Femur (tissue), 1 donor: ENCODE measurements around the gene NUP205.
A peak's percentile ranks its signal among the peaks of the same experiment; 100 is the strongest.
"Not testable (repeated sequence)": the region's sequence is repeated elsewhere in the genome, so short reads cannot be mapped to it uniquely, and the experiment has no call there.

ENCODE experiments used
- DNase-seq: peaks from one replicate; pipeline ENCODE4 v3.0.0-alpha.2; 2017

NUP205 gene

DNA sequence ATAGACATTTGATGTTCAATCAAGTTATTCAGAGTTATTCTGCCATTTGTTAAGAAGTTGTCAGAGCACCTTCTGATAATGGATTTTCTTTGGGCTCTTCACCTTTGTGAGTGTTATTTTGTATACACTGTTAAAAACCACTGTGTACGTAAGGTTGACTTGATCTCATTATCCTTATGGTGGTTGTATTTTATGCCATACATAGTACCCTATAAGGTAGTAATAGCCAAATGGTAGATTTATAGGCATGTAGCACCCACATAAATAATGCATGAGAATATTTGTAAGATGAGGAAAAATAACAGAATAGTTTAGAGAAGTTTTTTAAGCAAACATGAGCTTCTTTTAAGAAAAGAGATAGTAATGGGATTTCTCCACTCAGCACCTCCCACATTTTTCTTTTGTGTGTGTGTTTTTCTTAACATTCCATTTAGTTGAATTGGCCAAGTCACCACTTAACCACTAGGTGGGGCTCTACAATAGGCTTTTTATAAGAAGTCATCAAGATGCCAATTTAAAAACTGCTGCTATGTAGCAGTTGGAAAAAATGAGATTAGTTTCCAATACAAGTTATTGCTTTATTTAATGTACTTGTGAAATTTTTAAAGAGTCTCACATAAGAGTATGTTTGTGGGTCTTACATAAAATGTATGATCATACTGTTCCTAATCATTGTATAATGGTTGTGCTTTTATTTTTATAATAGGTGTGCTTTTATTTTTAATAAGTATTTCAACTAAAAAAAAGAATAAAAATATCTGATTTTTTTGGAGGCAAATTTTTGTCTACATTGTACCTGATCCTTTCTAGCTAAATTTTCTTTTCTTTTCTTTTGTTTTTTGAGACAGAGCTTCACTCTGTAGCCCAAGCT, 63.5 kb downstream of the NUP205 start:
- peak; percentile 21 for DNase-seq

DNA sequence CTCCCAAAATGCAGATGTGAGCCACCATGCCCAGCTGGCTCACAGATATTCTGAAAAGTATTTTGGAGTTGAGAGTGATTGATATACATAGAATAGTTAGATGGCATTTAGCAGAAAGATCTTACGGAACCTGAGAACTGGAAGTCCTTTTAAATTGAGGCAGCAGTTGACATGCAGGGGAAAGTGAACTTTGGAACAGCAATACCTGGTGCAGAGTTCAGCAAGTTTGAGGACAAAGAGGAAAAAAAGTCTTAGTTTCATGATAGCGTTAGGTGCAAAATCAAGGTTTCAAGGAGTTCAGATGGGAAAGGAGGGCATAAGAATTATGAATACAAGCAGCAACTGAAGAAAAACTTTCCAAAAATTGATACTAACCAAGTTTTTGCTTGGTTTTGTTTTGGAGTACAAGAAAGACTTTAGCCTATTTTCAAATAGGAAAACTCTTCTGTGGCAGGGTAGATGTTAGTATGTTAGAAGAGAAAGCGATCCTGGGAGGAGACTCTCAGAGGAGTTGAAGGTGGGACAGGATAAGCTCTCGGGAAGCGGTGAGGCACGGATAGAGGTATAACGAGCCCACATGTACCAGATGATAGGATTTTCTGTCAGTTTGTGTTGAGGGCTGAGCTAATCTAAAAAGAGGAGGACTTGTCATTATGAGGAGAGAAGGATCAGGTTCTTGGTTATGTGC, 76.6 kb downstream of the NUP205 start:
- no peak for DNase-seq

DNA sequence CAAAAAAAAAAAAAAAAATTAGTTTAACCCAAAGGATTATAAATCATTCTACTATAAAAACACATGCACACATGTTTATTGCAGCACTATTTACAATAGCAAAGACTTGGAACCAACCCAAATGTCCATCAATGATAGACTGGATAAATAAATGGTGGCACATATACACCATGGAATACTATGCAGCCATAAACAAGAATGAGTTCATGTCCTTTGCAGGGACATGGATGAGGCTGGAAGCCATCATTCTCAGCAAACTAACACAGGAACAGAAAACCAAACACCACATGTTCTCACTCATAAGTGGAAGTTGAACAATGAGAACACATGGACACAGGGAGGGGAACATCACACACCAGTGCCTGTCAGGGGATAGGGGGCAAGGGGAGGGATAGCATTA, 82.0 kb downstream of the NUP205 start:
- not testable (repeated sequence) for DNase-seq

DNA sequence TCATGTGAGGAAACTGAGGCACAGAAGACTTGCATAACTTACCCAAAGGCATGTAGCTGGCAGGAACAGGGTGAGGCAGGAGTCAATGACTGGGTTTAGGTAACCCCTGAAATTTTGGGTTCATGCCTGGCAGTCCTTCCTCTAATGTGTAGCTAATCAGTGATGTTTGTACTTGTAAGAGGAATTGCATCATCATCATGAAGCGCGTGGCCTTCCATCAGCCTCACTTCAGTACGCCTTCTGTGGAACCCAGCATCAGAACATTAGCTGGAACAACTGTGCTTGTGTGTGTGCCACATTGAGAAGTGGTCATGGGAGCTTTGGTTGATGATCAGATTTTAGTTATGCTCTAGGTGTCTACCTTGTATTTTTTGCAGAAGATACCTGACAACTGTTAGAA, 86.4 kb downstream of the NUP205 start:
- no peak for DNase-seq

DNA sequence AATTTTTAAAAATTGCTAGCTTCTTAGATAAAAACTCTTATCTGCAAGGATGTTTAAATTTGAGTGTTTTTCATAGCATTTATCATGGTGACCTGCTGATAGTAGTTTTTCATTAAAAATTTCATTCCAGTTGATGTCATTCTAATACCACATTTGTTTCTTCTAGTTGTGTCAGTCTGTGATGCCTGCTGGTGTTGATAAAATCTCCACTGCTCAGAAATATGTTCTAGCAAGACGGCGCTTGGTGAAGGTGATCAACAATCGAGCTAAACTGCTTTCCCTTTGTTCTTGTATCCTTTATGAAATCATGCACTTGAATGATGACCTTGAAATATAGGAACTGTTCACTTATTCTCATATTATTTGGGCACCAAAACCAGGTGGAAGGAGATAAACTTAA, 87.0 kb downstream of the NUP205 start:
- no peak for DNase-seq

DNA sequence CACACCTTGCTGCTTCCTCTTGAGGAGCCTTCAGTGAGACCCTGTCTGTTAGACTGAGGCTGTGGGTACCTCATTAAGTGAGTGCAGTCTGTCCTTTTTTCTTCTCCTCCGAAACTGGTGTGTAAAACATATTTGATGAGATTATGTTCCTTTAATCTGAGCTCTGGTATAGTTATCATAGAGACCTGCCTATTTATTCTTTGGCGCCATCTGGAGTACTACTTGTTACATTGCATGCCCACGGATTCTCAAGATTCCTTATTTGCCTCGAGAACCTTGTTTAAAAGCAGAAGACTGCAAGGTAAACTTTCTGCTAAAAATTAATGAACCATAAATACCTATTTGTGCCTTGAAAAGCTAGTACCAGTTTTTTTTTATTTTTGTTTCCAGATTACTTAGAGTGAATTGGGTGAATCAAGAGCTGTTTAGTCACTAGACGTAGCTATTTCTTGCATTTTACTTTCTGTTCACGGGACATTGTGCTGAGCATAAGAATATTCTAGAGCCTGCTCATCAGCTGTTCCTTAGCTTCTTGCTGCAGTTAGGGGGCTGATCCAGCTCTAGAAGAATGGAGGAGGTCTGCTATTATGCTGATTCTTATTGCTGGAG, 87.7 kb downstream of the NUP205 start:
- DNase-seq = no peak

DNA sequence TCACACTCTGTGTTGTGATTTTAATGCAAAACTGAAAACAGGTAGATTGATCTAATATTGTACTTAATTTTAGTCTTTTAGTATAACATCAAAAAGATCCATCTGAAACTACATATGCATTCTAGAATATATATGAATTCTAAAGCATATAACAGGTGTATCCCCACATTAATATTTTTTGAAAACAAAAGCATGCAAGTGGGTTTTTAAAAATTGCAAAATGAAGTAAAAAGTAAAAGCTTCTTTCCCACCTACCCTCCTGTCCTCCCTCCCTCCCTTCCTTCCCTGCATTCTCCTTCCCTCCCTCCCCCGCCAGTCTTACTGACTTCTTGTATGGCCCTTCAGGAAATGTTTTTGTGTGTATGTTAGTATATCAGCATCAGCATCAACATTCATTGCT, 90.0 kb downstream of the NUP205 start:
- no peak for DNase-seq

DNA sequence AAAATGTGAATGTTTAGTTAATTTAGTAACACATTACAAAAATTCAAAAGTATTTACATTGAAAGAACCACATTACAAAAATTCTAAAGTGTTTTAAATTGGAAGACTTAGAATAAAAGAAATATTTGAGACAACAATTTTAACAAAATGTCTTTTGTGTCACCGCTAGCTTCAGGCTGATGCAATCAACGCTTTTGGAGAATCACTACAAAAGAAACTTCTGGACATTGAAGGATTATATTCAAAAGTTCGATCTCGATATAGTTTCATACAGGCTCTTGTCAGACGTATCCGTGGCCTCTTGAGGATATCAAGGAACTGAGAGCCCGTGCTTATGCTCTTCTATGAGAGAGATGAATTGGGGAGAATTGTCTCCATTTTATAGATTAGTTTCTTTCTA, 90.5 kb downstream of the NUP205 start:
- DNase-seq = no peak

DNA sequence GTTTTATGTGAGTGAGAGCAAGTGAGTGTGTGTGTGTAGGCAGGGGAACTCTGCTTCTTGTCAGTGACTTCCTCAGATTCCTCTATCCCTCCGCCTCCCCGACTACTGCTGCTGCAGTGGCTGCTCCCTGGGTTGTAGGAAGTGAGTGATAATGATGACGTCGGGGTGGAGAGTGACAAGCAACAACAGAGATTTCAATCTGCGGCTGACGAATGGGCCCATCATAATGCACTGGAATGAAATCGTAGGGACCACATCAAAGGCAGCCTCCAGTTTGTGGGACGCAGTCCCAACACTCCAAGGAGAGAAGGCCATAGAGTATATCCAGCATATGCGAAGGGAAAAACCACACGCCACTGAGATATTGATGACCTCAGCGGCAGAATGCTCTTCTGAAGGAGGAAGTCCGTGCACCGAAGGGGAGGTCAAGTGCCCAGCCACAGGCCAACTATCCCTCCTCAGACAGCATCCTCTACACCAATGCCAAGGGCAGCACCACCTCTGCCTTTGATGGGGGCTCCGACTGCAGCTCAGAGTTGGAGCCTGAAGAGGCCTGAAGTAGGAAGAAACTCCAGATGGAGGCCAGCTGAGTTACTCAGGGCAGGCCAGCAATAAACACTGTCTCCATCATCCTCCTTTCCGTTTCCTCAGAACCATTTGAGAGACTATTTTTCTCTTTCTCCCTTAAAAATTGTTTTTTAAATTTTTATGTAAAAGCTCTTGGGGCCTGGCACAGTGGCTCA, 93.3 kb downstream of the NUP205 start:
- no peak for DNase-seq

DNA sequence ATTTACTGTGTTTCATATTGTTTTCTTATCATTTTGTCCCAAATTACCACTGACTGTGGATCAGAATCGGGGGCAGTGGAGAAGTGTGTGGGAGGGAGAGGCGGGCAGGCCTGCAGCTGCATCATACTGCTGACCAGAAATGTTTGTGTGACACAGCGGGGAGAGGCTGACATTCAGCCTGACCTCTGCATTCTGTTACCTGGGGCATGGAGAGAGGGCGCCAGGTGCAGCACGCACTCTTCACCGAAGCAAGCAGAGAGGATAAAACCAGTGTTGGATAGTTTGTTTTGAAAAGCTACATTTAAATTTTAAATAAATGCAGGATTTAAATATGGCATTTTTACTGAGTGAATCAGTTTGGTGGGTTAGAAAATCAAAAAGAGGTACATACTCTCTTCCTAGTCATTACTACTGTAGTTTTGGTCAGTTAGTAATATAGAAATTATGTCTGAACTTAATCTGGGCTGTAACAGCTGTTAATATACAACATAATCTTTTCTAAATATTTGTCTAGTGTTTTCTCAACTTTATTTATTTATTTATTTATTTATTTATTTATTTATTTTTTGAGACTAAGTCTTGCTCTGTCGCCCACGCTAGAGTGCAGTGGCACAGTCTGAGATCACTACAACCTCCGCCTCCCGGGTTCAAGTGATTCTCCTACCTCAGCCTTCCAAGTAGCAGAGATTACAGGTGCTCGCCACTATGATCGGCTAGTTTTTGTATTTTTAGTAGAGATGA, 95.8 kb downstream of the NUP205 start:
- DNase-seq = no peak

DNA sequence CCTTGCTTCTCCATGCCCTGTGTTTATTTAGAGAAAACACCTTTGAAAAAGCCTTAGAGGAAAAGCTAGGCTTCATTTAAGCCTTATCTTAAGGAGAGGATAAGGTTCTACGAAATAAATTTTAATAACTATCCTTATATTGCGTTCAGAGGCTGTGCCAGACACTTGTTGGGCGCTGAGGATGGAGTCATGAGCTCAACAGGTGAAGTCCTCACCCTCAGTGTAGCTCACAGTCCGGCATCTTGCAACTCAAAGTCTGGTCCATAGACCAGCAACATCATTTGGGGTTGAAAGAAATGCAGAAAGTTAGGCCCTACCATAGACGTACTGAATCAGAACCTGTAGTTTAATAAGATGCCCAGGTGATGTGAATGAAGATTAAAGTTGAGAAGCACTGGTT, 100.8 kb downstream of the NUP205 start:
- DNase-seq = no peak

DNA sequence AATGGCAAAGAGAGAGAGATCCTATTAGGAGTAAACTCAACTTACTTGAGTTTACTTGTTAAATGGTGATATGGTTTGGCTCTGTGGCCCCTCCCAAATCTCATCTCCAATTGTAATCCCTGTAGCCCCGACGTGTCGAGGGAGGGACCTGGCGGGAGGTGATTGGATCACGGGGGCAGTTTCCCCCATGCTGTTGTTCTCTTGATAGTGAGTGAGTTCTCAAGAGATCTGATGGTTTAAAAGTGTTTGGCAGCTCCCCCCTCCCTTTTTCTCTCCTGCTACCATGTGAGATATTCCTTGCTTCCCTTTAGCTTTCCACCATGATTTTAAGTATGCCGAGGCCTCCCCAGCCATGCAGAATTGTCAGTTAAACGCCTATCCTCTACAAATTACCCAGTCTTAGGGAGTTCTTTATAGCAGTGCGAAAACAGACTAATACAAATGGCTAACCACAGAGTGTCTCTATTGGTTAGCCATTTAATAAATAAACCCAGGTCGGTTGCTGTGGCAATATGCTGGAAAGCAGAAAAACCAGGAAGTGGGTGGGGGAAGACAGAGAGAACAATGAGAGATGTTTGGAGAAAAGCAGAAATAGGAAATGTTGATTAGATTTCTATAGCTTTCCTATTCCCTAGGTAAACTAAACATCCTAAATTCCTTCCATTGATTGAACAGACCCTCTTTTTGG, 101.6 kb downstream of the NUP205 start:
- no peak for DNase-seq

DNA sequence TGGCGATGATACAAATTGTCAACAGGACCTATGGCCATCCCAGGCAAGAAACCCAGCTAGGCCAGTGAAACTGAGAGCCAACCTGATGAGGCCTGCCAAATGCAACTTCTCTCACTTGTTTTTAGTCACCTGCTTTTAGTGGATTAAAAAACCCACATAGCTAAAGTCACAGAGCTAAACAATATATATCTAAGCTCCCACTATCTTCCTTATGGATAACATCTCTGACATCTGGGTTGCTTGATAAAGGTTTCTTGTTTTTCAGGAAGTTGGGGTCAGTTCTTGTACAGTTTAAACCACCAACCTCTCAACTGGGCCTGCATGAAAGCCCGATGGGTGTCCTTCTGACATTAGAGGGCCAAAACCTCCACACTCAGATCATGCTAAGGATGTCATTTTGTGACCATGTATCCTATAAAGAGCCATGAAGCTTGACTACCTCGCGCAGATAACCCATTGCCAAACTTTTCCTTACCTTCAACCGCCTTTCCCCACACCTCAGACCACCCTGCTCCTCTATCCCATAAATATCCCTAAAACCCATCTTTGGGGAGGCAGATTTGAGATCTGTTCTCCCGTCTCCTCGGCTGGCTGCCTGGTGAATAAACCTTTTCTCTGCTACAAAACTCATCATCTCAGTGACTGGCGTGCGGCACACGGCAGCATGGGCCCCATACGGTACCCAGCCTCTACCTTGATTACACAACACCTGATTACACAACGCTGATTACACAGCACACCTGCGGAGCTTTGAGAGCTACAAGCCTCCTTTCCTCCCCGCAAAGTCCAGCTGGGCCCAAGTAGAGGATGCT, 103.8 kb downstream of the NUP205 start:
- no peak for DNase-seq

DNA sequence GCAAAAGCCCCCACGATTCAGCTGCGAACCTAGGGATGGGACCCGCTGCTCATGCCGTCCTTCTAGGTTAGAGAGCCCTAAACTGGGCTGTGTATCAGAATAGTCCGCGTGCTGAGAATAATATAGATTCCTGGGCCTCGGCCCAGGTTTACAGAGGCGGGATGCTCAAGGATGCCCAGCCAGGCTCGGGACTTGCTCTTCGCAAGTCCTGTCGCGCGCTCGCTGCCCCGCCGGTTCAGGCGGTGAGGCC, 104.3 kb downstream of the NUP205 start:
- DNase-seq = no peak

DNA sequence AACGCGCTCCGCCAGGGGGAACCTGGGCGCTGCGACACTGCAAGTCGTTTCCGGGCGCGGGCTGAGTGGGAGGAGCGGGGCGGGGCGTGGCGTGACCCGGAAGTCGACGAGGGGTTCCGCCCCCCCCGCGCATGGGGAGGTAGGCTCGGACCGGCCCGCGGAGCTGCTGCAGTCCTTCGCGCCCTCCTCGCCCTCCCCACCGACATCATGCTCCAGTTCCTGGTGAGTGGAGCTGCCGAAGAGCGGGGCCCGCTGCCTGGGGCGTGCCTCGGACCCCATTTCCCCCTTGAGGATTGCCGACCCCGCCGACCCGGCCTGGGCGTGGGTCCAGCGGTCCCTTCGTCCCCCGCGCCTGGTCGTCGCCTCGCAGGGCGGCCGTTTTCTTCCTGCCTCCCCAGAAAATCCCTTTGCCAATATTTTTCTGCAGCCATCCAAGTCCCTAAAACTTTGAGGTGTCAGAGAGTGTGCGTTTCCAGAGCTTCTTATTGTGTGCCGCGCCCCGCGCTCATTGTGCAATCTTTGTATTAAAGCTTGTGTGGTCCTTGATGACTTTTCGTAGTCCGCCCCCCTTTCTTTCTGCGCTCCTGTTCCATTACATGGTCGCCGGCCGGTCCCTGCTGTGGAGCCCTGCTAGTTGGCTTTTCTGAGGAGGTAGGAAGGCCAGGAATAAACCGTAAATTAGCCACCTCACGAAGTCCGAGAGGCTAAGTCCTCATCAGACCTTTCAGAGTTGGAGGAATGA, 104.8 kb downstream of the NUP205 start, which contains the start of gene STMP1:
Gene STMP1 (plus strand): TSS at position 142 of the 742 bp plus-strand sequence.
- DNase-seq = peak; percentile 98

DNA sequence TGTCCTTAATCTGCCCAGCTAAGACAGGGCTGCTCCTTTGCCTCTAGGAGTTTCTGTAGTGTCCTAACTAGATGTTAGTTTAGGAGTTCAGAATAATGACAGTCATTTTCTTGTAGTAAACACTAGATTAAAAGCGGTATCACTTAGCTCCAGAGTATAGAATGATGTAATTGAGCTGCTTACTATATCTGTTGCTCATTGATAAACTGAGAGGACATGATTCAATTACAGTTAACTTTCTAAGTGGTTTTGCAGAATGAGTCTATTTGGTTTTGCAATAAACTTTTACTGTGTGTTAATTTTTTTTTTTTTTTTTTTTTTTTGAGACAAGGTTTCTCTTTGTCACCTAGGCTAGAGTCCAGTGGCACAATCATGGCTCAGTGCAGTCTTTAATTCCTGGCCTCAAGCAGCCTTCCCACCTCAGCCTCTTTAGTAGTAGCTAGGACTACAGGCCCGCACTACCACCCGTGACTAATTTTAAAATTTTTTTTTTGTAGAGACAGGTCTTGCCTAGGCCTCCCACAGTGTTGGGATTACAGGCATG, 106.4 kb downstream of the NUP205 start:
- no peak for DNase-seq

DNA sequence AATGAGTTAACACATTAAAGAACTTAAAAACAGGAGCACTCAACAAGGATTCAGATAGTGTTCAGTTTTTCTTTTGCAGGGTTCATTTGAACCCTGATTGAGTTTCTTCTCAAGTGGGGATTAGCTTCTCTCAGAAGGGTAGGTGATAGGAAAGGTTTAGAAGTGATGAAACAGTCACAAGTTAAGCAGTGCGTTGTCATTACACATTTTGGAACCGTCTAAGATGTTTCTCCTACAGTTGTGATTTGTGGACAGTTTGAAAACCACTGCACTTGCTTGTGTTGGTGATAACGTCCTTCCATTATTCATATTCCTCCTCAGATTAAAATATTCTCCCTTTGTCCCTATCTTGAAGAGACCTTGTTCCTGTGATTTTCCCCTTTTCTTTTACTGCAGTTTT, 107.3 kb downstream of the NUP205 start:
- DNase-seq = no peak

DNA sequence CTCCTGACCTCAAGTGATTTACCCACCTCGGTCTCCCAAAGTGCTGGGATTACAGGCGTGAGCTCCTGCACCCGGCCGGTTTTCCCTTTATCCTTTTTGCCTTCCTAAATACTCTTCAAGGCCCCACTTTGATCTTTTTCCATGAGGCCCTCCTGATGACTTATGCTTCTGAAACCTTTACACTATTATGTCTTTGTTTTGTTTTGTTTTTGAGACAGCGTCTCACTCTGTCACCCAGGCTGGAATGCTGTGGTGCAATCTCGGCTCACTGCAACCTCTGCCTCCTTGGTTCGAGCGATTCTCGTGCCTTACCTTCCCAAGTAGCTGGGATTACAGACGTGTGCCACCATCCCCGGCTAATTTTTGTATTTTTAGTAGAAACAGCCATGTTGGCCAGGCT, 108.4 kb downstream of the NUP205 start:
- DNase-seq = no peak

DNA sequence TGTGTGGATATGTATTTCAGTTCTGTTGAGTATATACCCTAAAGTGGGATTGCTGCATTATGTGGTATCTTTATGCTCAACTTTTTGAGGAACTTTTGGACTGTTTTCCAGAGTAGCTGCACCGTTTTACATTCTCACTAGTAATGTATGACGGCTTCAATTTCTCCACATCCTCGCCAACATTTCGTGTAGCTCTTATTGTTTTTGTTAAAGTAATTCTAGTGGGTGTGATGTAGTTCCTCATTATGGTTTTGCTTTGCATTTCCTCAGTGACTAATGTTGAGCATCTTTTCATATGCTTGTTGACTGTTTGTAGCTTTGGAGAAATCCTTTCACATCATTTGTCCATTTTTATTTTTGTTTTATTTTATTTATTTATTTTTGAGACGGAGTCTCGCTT, 109.1 kb downstream of the NUP205 start:
- DNase-seq = no peak

DNA sequence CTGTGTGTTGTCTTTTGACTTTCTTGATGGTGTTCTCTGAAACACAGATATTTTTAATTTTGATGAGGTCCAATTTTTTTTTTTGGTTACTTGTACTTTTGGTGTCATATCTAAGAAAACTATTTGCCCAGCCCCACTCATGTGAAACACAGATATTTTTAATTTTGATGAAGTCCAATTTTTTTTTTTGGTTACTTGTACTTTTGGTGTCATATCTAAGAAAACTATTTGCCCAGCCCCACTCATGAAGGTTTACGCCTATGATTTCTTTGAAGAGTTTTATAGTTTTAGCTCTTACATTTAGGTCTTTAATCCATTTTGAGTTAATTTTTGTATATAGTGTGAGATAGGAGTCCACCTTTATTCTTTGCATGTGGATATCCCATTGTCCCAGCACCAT, 109.9 kb downstream of the NUP205 start:
- not testable (repeated sequence) for DNase-seq
